Neuronal stem cell (in vitro differentiated cells): Measurements from ENCODE around the gene MAG.
A peak's percentile ranks its signal among the peaks of the same experiment; 100 is the strongest.

Experiments used
- DNase-seq: peaks from one replicate; pipeline ENCODE4 v3.0.0-alpha.2; 2013; ENCODE audit warnings: low spot score
- H2AFZ ChIP-seq: one replicate; pipeline ENCODE4 v1.6.1; 2013; ENCODE audit warnings: mild to moderate bottlenecking, low read length, inconsistent platforms
- H2AK5ac ChIP-seq: 2 replicates; pipeline ENCODE4 v1.6.1; 2013; ENCODE audit warnings: low read depth, mild to moderate bottlenecking, inconsistent platforms, low read length, moderate library complexity, mixed read lengths
- H2BK120ac ChIP-seq: 2 replicates; pipeline ENCODE4 v1.6.1; 2013; ENCODE audit warnings: low read depth, mild to moderate bottlenecking, inconsistent platforms, low read length, moderate library complexity, mixed read lengths
- H2BK12ac ChIP-seq: one replicate; pipeline ENCODE4 v1.6.1; 2013; ENCODE audit warnings: low read length, inconsistent platforms
- H2BK15ac ChIP-seq: 2 replicates; pipeline ENCODE4 v1.6.1; 2013; ENCODE audit warnings: mild to moderate bottlenecking, low read length, inconsistent platforms, mixed read lengths
- H2BK5ac ChIP-seq: one replicate; pipeline ENCODE4 v1.6.1; 2013; ENCODE audit warnings: inconsistent platforms, mild to moderate bottlenecking, low read length, moderate library complexity
- H3K14ac ChIP-seq: one replicate; pipeline ENCODE4 v1.6.1; 2013; ENCODE audit warnings: low read length, inconsistent platforms
- H3K18ac ChIP-seq: 2 replicates; pipeline ENCODE4 v1.6.1; 2013; ENCODE audit warnings: low read length, inconsistent platforms
- H3K23ac ChIP-seq: 2 replicates; pipeline ENCODE4 v1.6.1; 2013; ENCODE audit warnings: low read depth, mild to moderate bottlenecking, mixed read lengths, low read length, inconsistent platforms; ENCODE audit not compliant: poor library complexity
- H3K27ac ChIP-seq: replicated peaks from 3 replicates; pipeline ENCODE4 v1.5.1; 2013; ENCODE audit warnings: low read length, inconsistent platforms
- H3K27me3 ChIP-seq, 3 experiments: 2 replicates each; pipeline ENCODE4 v1.6.1; 2013; ENCODE audit warnings: low read length in 3 of 3, mild to moderate bottlenecking in 2 of 3, inconsistent platforms in 1 of 3, low read depth in 1 of 3, mixed read lengths in 1 of 3, moderate library complexity in 1 of 3; ENCODE audit not compliant: control insufficient read depth in 3 of 3, insufficient read depth in 3 of 3
- H3K36me3 ChIP-seq, 2 donors: replicated peaks in 1 of 2; 2 replicates each; pipeline ENCODE4 v1.6.1; 2013; ENCODE audit warnings: low read length in 2 of 2; ENCODE audit not compliant: control insufficient read depth in 2 of 2, insufficient read depth in 2 of 2
- H3K4ac ChIP-seq: 2 replicates; pipeline ENCODE4 v1.6.1; 2013; ENCODE audit warnings: inconsistent platforms, mild to moderate bottlenecking, low read length, moderate library complexity
- H3K4me1 ChIP-seq, 2 donors: 1 replicate in 1 of 2; 2 replicates in 1 of 2; pipeline ENCODE4 v1.6.1; 2013; ENCODE audit warnings: low read length in 2 of 2, low read depth in 1 of 2; ENCODE audit not compliant: control insufficient read depth in 2 of 2, insufficient read depth in 1 of 2
- H3K4me2 ChIP-seq: one replicate; pipeline ENCODE4 v1.6.1; 2013; ENCODE audit warnings: mild to moderate bottlenecking, low read length, inconsistent platforms; ENCODE audit not compliant: insufficient read depth, poor library complexity, severe bottlenecking
- H3K4me3 ChIP-seq, 2 donors: 2 replicates each; pipeline ENCODE4 v1.5.1; 2013; ENCODE audit warnings: low read length in 2 of 2, mild to moderate bottlenecking in 2 of 2, inconsistent platforms in 1 of 2, moderate library complexity in 1 of 2
- H3K79me1 ChIP-seq: one replicate; pipeline ENCODE4 v1.6.1; 2013; ENCODE audit warnings: low read depth, mild to moderate bottlenecking, inconsistent platforms, low read length, moderate library complexity
- H3K9ac ChIP-seq: one replicate; pipeline ENCODE4 v1.6.1; 2013; ENCODE audit warnings: mild to moderate bottlenecking, low read depth, low read length, inconsistent platforms; ENCODE audit not compliant: poor library complexity
- H3K9me3 ChIP-seq, 2 donors: replicated peaks in 1 of 2; 2 replicates each; pipeline versions ENCODE3 to v1.6.1; 2013; ENCODE audit warnings: low read length in 2 of 2, mild to moderate bottlenecking in 2 of 2, inconsistent platforms in 1 of 2, low read depth in 1 of 2, mixed read lengths in 1 of 2, moderate library complexity in 1 of 2; ENCODE audit not compliant: control insufficient read depth in 2 of 2, insufficient read depth in 1 of 2
- H4K8ac ChIP-seq: one replicate; pipeline ENCODE4 v1.6.1; 2013; ENCODE audit warnings: low read depth, mild to moderate bottlenecking, inconsistent platforms, low read length, moderate library complexity
- H4K91ac ChIP-seq: one replicate; pipeline ENCODE4 v1.6.1; 2013; ENCODE audit warnings: low read length, low read depth, mild to moderate bottlenecking, inconsistent platforms; ENCODE audit not compliant: poor library complexity
- WGBS, 2 donors: extraction: QIAGEN DNeasy Blood & Tissue Kit; methylation state at CpG; one replicate each; pipeline ENCODE4 v1.1.7; 2013; ENCODE audit warnings: missing lambda C conversion rate in 2 of 2, mixed read lengths in 1 of 2; ENCODE audit not compliant: insufficient read length in 2 of 2, insufficient replicate concordance in 1 of 2; ENCODE audit errors: extremely low coverage in 2 of 2; 5-methylcytosine and 5-hydroxymethylcytosine counted together

The MAG gene

DNA sequence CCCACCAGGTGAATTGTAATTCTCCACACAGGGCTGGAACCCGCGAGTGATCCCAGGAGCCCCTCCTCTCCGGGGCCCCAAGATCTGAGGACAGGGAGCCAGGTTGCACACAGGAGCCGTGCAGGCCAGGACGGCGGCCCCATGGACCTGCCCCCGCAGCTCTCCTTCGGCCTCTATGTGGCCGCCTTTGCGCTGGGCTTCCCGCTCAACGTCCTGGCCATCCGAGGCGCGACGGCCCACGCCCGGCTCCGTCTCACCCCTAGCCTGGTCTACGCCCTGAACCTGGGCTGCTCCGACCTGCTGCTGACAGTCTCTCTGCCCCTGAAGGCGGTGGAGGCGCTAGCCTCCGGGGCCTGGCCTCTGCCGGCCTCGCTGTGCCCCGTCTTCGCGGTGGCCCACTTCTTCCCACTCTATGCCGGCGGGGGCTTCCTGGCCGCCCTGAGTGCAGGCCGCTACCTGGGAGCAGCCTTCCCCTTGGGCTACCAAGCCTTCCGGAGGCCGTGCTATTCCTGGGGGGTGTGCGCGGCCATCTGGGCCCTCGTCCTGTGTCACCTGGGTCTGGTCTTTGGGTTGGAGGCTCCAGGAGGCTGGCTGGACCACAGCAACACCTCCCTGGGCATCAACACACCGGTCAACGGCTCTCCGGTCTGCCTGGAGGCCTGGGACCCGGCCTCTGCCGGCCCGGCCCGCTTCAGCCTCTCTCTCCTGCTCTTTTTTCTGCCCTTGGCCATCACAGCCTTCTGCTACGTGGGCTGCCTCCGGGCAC is 59.6 kb downstream of the MAG start:
- Histone ChIP-seq H2BK12ac (peak overlapping the region; percentile 52), H2BK5ac (no peak overlapping the region), H3K4me2 (no peak overlapping the region), H3K14ac (peak overlapping the region; percentile 49), H3K9me3 (no peaks in the 10 kb centered on the region), H3K27me3 (peaks cover 0 to 30% (median 4%) of the 10 kb centered on the region in 3 experiments), H3K27ac (no peak overlapping the region), H2AFZ (peak overlapping the region; percentile 65), H4K91ac (no peak overlapping the region), H3K23ac (peak overlapping the region; percentile 57), H3K79me1 (no peaks in the 10 kb centered on the region), H2BK15ac (peak overlapping the region; percentile 77), H3K9ac (no peak overlapping the region), H3K4me1 (no peaks in the 10 kb centered on the region), H2BK120ac (no peak overlapping the region), H3K4me3 (no peak overlapping the region), H4K8ac (no peak overlapping the region), H3K4ac (no peak overlapping the region), H3K18ac (no peak overlapping the region), H3K36me3 (no peaks in the 10 kb centered on the region), H2AK5ac (peak overlapping the region; percentile 4)
- DNase-seq: no peak
- no CpG with 5 or more reads among the region's 47 CpGs for WGBS, 2 donors

- Histone ChIP-seq H3K27ac (no peak overlapping the region), H4K8ac (no peak overlapping the region), H3K27me3 (peaks cover 0 to 29% (median 4%) of the 10 kb centered on the region in 3 experiments), H3K4me2 (no peak overlapping the region), H3K9me3 (no peaks in the 10 kb centered on the region), H3K4me1 (no peaks in the 10 kb centered on the region), H3K23ac (no peak overlapping the region), H3K14ac (no peak overlapping the region), H2BK12ac (no peak overlapping the region), H4K91ac (no peak overlapping the region), H3K18ac (no peak overlapping the region), H3K9ac (no peak overlapping the region), H2AK5ac (peak overlapping the region; percentile 4), H3K4ac (no peak overlapping the region), H3K36me3 (no peaks in the 10 kb centered on the region), H3K79me1 (no peaks in the 10 kb centered on the region), H2BK15ac (peak overlapping the region; percentile 77), H2BK120ac (no peak overlapping the region), H3K4me3 (no peak overlapping the region), H2AFZ (peak overlapping the region; percentile 65), H2BK5ac (no peak overlapping the region)
- no peak for DNase-seq
- WGBS, 2 donors: no CpG with 5 or more reads among the region's 18 CpGs
Observed at GRCh38 chr19:35352177-35352447, 60.2 kb downstream of the MAG start.

- peak overlapping the region; percentile 65 for H2AFZ ChIP-seq
- H3K4me2 ChIP-seq: no peak overlapping the region
- H3K4ac ChIP-seq: no peak overlapping the region
- H3K27me3 ChIP-seq: peaks cover 0 to 23% (median 4%) of the 10 kb centered on the region in 3 experiments
- peak; percentile 71 for DNase-seq
- H3K4me1 ChIP-seq: no peaks in the 10 kb centered on the region
- peak overlapping the region; percentile 77 for H2BK15ac ChIP-seq
- no CpG with 5 or more reads among the region's 32 CpGs for WGBS, 2 donors
- H3K9me3 ChIP-seq: no peaks in the 10 kb centered on the region
- H3K23ac ChIP-seq: peak overlapping the region; percentile 16
- no peak overlapping the region for H3K4me3 ChIP-seq
- no peak overlapping the region for H3K18ac ChIP-seq
- peak overlapping the region; percentile 4 for H2AK5ac ChIP-seq
- H2BK12ac ChIP-seq: no peak overlapping the region
- peak overlapping the region; percentile 68 for H4K8ac ChIP-seq
- H3K9ac ChIP-seq: no peak overlapping the region
- H3K79me1 ChIP-seq: no peaks in the 10 kb centered on the region
- no peak overlapping the region for H4K91ac ChIP-seq
- H3K14ac ChIP-seq: no peak overlapping the region
- no peak overlapping the region for H2BK5ac ChIP-seq
- no peaks in the 10 kb centered on the region for H3K36me3 ChIP-seq
- H3K27ac ChIP-seq: no peak overlapping the region
- H2BK120ac ChIP-seq: no peak overlapping the region
Observed at GRCh38 chr19:35352448-35353304, 60.7 kb downstream of the MAG start.

DNA sequence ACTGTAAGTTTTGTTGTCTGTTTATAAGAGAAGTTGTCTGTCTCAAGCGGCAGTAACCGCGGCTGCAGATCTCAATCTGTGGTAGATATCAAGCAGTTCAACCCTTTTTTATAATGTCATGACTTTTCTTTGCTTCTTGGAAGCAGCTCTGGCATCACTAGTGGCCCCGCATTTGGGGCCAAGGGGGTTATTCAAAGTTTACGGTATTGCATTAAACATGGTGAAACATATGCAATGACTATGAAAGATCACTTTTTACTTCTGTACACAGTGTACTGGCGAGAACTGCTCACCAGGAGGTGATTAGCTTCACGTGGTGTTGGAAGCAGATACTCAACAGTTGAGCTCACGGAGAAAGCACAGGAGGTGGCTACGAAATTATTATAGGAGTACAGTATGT is 61.7 kb downstream of the MAG start:
- Histone ChIP-seq H4K8ac (no peak overlapping the region), H2BK120ac (no peak overlapping the region), H3K36me3 (no peaks in the 10 kb centered on the region), H2BK5ac (no peak overlapping the region), H3K27me3 (peaks cover 0 to 17% (median 4%) of the 10 kb centered on the region in 3 experiments), H2AFZ (no peak overlapping the region), H3K4ac (no peak overlapping the region), H3K18ac (no peak overlapping the region), H3K4me2 (no peak overlapping the region), H2BK12ac (no peak overlapping the region), H3K14ac (no peak overlapping the region), H2BK15ac (no peak overlapping the region), H3K23ac (no peak overlapping the region), H3K4me3 (no peak overlapping the region), H3K4me1 (no peaks in the 10 kb centered on the region), H3K27ac (no peak overlapping the region), H4K91ac (no peak overlapping the region), H3K79me1 (no peaks in the 10 kb centered on the region), H3K9me3 (no peaks in the 10 kb centered on the region), H2AK5ac (no peak overlapping the region), H3K9ac (no peak overlapping the region)
- no peak for DNase-seq
- no CpG with 5 or more reads among the region's 9 CpGs for WGBS, 2 donors
